DOHH2 (cell line): ENCODE results near the gene RICTOR.

Source experiments
- CTCF ChIP-seq: fragments of 200-600 bp; sonication (generic); IDR thresholded peaks from one replicate; pipeline ENCODE4 v1.5.1; 2014; ENCODE audit warnings: antibody characterized with exemption, mild to moderate bottlenecking, low read depth, low read length; ENCODE audit not compliant: poor library complexity, severe bottlenecking
- EZH2phosphoT487 ChIP-seq: fragments of 200-600 bp; sonication (generic); IDR thresholded peaks from 2 replicates; pipeline ENCODE4 v1.6.1; 2017; ENCODE audit warnings: borderline replicate concordance, mild to moderate bottlenecking, antibody characterized with exemption, low read length, moderate library complexity, mixed read lengths

GRCh38 chr5:39074017-39074814 lies at the start of gene RICTOR:
- TF ChIP-seq CTCF (no peak), EZH2phosphoT487 (no peak)
